GM10266 (cell line): ENCODE measurements around the gene RHOC.

ENCODE experiments used
- DNase-seq: peaks from one replicate; pipeline ENCODE4 v3.0.0; 2012; ENCODE audit errors: extremely low spot score
- CTCF ChIP-seq: IDR thresholded peaks from 2 replicates; pipeline ENCODE4 v1.5.1; 2012; ENCODE audit warnings: mild to moderate bottlenecking, low read depth; ENCODE audit not compliant: control insufficient read depth, insufficient read depth; ENCODE audit errors: missing control alignments

The RHOC gene

GRCh38 chr1:112687361-112687760, 19.6 kb downstream of the RHOC start:
- no peak for DNase-seq
- TF ChIP-seq CTCF = no peak

GRCh38 chr1:112686835-112687234, 20.1 kb downstream of the RHOC start:
- no peak for DNase-seq
- no peak for TF ChIP-seq CTCF

DNA sequence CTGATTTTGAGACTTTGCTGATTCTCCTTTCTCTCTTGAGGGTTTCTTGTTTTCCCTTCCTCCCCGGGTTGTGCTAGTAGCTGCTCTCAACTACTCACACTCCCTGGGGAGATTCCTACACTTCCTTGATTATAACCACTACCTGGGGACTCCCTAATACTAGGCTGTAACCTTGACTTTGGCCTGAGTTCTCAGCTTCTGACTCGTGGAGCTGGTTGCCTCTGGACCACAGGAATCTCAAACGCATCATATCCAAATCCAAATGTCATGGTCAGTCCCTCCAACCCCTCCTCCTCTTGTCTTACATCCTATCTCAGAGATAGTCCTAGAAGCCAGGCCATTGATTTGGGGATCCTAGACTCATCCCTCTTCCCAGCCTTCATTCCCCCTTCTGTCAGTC, 20.5 kb downstream of the RHOC start:
- DNase-seq = no peak
- no peak for TF ChIP-seq CTCF

GRCh38 chr1:112685913-112686312, 21.0 kb downstream of the RHOC start:
- DNase-seq = no peak
- TF ChIP-seq CTCF = no peak

GRCh38 chr1:112678605-112679004, 28.3 kb downstream of the RHOC start:
- no peak for TF ChIP-seq CTCF
- DNase-seq = no peak

DNA sequence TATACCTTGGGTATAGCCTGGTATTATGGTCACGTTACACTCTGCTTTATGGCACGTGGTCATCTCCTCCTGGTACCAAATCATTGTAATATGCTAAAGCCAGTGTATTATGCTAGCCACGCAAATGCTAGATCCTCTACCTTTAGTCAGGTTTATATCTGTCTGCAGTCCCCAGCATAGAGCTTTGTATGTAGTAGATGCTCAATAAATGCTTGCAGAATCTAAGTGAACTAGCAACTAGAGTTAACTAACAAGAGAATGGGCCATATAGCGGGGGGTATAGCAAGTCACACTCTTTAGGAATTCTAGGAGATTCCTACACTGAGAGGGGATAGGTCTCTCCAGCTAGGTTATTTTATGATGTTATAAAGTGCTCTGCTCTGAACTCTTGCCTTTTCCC, 29.4 kb downstream of the RHOC start:
- no peak for TF ChIP-seq CTCF
- no peak for DNase-seq

GRCh38 chr1:112676543-112676942, 30.4 kb downstream of the RHOC start:
- no peak for DNase-seq
- TF ChIP-seq CTCF = no peak
